Right atrium auricular region (tissue), 2 donors: Measurements from ENCODE around the gene ZNF296. TPM values are rescaled to one million over a fixed set of nuclear protein-coding genes. Genes with fewer than 3 reads are reported as not detected.
"Not testable (repeated sequence)": the region's sequence is repeated elsewhere in the genome, so short reads cannot be mapped to it uniquely, and the experiment has no call there.

Experiments used
- DNase-seq: peaks from one replicate; pipeline ENCODE4 v3.0.0-alpha.2; 2019; ENCODE audit warnings: low spot score
- H3K27ac ChIP-seq, 2 donors: fragments of 200-600 bp; sonication (generic); 1 replicate in 1 of 2; 2 replicates in 1 of 2; pipeline ENCODE4 v1.5.1; 2016 to 2019
- H3K27me3 ChIP-seq, 2 donors: fragments of 200-600 bp; sonication (generic); one replicate each; pipeline versions ENCODE4 v1.5.1 to v1.6.0; 2017 to 2019
- H3K36me3 ChIP-seq: fragments of 200-600 bp; sonication (generic); one replicate; pipeline ENCODE4 v1.5.1; 2016
- H3K4me1 ChIP-seq, 2 donors: fragments of 200-600 bp; sonication (generic); one replicate each; pipeline versions ENCODE4 v1.5.1 to v1.6.0; 2017 to 2019
- H3K4me3 ChIP-seq, 2 donors: fragments of 200-600 bp; sonication (generic); 1 replicate in 1 of 2; 2 replicates in 1 of 2; pipeline ENCODE4 v1.5.1; 2017 to 2019; ENCODE audit warnings: mild to moderate bottlenecking in 1 of 2, moderate library complexity in 1 of 2
- H3K9me3 ChIP-seq, 2 donors: fragments of 200-600 bp; sonication (generic); one replicate each; pipeline ENCODE4 v1.5.1; 2019
- CTCF ChIP-seq, 2 donors: fragments of 200-600 bp; sonication (generic); IDR thresholded peaks; one replicate each; pipeline ENCODE4 v1.5.1; 2019; ENCODE audit warnings: antibody characterized with exemption in 2 of 2
- total RNA-seq, 2 donors: library from RNA; depleted of rRNA; stranded (reverse); fragments of >200 nt; gene quantifications; one replicate each; pipeline ENCODE4 v1.1.0, GENCODE V29; 2016

ZNF296 gene
- total RNA-seq, 2 donors from 2014 or later = 0.43 TPM; not detected in 1

GRCh38 chr19:45107621-45108150, 31.4 kb upstream of the ZNF296 start:
- no peak for TF ChIP-seq CTCF (IDR thresholded peaks at IDR 0.05)
- DNase-seq = no peak
- Histone ChIP-seq H3K27ac (no peak overlapping the region), H3K27me3 (no peaks in the 10 kb centered on the region), H3K4me1 (peaks cover 0 to 29% of the 10 kb centered on the region in 2 donors), H3K4me3 (no peak overlapping the region), H3K9me3 (no peaks in the 10 kb centered on the region), H3K36me3 (no peaks in the 10 kb centered on the region)

DNA sequence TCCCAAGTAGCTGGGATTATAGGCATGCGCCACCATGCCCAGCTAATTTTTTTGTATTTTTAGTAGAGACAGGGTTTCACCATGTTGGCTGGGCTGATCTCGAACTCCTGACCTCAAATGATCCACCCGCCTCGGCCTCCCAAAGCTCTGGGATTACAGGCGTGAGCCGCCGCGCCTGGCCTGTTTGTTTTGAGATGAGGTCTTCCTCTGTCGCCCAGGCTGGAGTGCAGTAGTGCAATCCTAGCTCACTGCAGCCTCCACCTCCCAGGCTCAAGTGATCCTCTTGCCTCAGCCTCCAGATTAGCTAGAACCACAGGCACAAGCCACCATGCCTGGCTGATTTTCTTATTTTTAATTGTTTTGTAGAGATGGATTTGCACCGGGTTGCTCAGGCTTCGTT, 30.1 kb upstream of the ZNF296 start:
- DNase-seq, H3K9me3 ChIP-seq, H3K4me3 ChIP-seq, H3K36me3 ChIP-seq, H3K27me3 ChIP-seq, H3K27ac ChIP-seq: not testable (repeated sequence)
- H3K4me1 ChIP-seq = peaks cover 0 to 43% of the 10 kb centered on the region in 2 donors

GRCh38 chr19:45104658-45105349, 28.5 kb upstream of the ZNF296 start:
- Histone ChIP-seq H3K36me3 (no peaks in the 10 kb centered on the region), H3K27ac (no peak overlapping the region), H3K27me3 (no peaks in the 10 kb centered on the region), H3K4me1 (peaks cover 0 to 53% of the 10 kb centered on the region in 2 donors), H3K4me3 (no peak overlapping the region), H3K9me3 (no peaks in the 10 kb centered on the region)
- TF ChIP-seq CTCF (IDR thresholded peaks at IDR 0.05) = no peak
- DNase-seq = no peak

DNA sequence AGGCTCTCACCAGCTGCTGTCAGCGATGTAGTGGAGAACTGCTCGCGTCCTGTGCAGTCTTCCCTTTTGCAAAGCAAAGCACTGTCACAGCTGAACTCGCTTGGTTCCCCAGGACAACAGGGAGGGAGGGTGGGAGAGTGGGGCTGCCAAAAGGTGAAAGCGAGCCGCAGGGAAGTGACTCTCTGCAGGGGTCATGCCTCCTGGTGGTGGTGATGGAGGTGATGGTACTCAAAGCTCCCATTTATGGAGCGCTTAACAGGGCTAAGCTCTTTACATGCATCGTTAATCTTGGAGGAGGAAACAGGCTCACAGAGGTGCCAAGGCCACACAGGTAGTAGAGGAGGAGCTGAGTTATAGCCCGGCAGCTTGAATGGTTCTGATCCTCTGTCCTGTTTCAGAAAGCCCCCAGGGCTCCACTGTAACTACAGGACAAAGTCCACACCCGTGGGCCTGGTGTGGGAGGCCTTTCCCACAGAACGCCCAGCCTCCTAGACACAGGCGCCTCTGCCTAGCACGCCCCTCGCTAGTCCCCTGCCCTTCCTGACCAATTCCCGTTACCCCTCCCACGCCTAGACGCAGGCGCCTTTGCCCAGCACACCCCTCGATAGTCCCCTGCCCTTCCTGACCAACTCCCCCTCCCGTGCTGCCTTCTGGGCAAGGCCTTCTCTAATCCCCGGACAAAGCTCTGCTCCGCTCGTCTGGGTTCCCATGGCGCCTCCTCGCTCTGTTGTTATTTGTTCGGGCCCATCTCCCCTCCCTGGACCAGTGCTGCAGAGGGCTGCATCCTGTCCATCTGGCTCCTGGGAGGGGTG, 27.4 kb upstream of the ZNF296 start:
- Histone ChIP-seq H3K4me1 (peaks cover 0 to 64% of the 10 kb centered on the region in 2 donors), H3K9me3 (no peaks in the 10 kb centered on the region), H3K27ac (peak overlapping the region; percentile 11 to 76), H3K4me3 (peak overlapping the region in 1 of 2 donors; percentile 36), H3K36me3 (no peaks in the 10 kb centered on the region), H3K27me3 (no peaks in the 10 kb centered on the region)
- no peak for DNase-seq
- no peak for TF ChIP-seq CTCF (IDR thresholded peaks at IDR 0.05)

GRCh38 chr19:45103156-45103507, 26.9 kb upstream of the ZNF296 start:
- peaks cover 0 to 70% of the 10 kb centered on the region in 2 donors for H3K4me1 ChIP-seq
- H3K9me3 ChIP-seq = no peaks in the 10 kb centered on the region
- peak in 1 of 2 donors; percentile 5 for TF ChIP-seq CTCF (IDR thresholded peaks at IDR 0.05)
- H3K36me3 ChIP-seq = no peaks in the 10 kb centered on the region
- peak overlapping the region; percentile 11 to 76 for H3K27ac ChIP-seq
- no peak for DNase-seq
- H3K27me3 ChIP-seq = no peaks in the 10 kb centered on the region
- peak overlapping the region in 1 of 2 donors; percentile 36 for H3K4me3 ChIP-seq

- Histone ChIP-seq H3K27me3 (no peaks in the 10 kb centered on the region), H3K27ac (peak overlapping the region in 1 of 2 donors; percentile 76), H3K9me3 (no peaks in the 10 kb centered on the region), H3K4me1 (peaks cover 0 to 77% of the 10 kb centered on the region in 2 donors), H3K36me3 (no peaks in the 10 kb centered on the region), H3K4me3 (no peak overlapping the region)
- TF ChIP-seq CTCF (IDR thresholded peaks at IDR 0.05) = no peak
- no peak for DNase-seq
Observed at GRCh38 chr19:45102481-45102880, 26.2 kb upstream of the ZNF296 start.
